ENCODE results near the gene ZNF827. TPM values are rescaled to one million over a fixed set of nuclear protein-coding genes. Genes with fewer than 3 reads are reported as not detected.

Gene ZNF827
- total and polyA plus RNA-seq, 9 of the 15 experiments (the other 6 are each of a cell fraction or from before 2014, with no cell fraction given): 0.07 to 0.40 TPM; not detected in 7

- no TSS peak for BruUV-seq (replicated peaks)
- no peak overlapping the region for H3K9ac ChIP-seq (ENCODE audit: insufficient read depth in 1 of 2, low read depth in 2 of 2, low read length in 2 of 2)
- no peaks in the 10 kb centered on the region for H3K79me2 ChIP-seq (ENCODE audit: control insufficient read depth, insufficient read depth, low read length)
- FAIRE-seq (no peak), DNase-seq (ENCODE audit: extremely low read depth in 1 of 4, low spot score in 3 of 4) (no peak), ATAC-seq (no peak)
- H3K9me3 ChIP-seq (replicated peaks; ENCODE audit: control insufficient read depth, insufficient read depth, low read depth, low read length): no peaks in the 10 kb centered on the region
- no peaks in the 10 kb centered on the region for H3K9me1 ChIP-seq (ENCODE audit: control insufficient read depth, insufficient read depth, low read length)
- POLR2A ChIA-PET: no interaction called here
- H3K4me3 ChIP-seq: no peak overlapping the region
- 0% methylated on average over 11 of the region's 11 CpGs for WGBS (ENCODE audit: insufficient coverage, low coverage, missing lambda C conversion rate)
- H3K27me3 ChIP-seq (ENCODE audit: control insufficient read depth in 2 of 2, insufficient read depth in 2 of 2, low read length in 2 of 2): peaks cover 0 to 9% of the 10 kb centered on the region in 2 experiments; a peak in 1 of 5 replicates
- CTCF ChIA-PET (ENCODE audit: low intra/inter-chr PET ratio): no interaction called here
- no peak overlapping the region for H3K27ac ChIP-seq (ENCODE audit: extremely low read depth, low read depth, low read length)
- no peaks in the 10 kb centered on the region for H4K20me1 ChIP-seq (replicated peaks; ENCODE audit: control insufficient read depth, insufficient read depth, low read length)
- H3K36me3 ChIP-seq (ENCODE audit: control insufficient read depth, insufficient read depth, low read length): no peaks in the 10 kb centered on the region
- in situ Hi-C loops (cut with MboI): no loop called here
- no peaks in the 10 kb centered on the region for H3K4me1 ChIP-seq (replicated peaks in 1 of 2; ENCODE audit: control insufficient read depth in 2 of 2, insufficient read depth in 2 of 2, low read length in 2 of 2)
- no peak overlapping the region for H2AFZ ChIP-seq (ENCODE audit: low read depth, low read length)
- intact Hi-C loops (cut with micrococcal nuclease): no loop called here
- no peak overlapping the region for H3K4me2 ChIP-seq (ENCODE audit: insufficient read depth, low read length)
- TF ChIP-seq ZNF224 (CRISPR knock-in tag; IDR thresholded peaks at IDR 0.05): no peak
- TF ChIP-seq ID3 (CRISPR knock-in tag; IDR thresholded peaks at IDR 0.05): no peak
- TF ChIP-seq ID3 (tag; IDR thresholded peaks at IDR 0.05): no peak
- TF ChIP-seq, protein P1, sequence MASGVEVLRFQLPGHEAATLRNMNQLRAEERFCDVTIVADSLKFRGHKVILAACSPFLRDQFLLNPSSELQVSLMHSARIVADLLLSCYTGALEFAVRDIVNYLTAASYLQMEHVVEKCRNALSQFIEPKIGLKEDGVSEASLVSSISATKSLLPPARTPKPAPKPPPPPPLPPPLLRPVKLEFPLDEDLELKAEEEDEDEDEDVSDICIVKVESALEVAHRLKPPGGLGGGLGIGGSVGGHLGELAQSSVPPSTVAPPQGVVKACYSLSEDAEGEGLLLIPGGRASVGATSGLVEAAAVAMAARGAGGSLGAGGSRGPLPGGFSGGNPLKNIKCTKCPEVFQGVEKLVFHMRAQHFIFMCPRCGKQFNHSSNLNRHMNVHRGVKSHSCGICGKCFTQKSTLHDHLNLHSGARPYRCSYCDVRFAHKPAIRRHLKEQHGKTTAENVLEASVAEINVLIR (CRISPR knock-in tag; IDR thresholded peaks at IDR 0.05): no peak
- TF ChIP-seq, protein P2, sequence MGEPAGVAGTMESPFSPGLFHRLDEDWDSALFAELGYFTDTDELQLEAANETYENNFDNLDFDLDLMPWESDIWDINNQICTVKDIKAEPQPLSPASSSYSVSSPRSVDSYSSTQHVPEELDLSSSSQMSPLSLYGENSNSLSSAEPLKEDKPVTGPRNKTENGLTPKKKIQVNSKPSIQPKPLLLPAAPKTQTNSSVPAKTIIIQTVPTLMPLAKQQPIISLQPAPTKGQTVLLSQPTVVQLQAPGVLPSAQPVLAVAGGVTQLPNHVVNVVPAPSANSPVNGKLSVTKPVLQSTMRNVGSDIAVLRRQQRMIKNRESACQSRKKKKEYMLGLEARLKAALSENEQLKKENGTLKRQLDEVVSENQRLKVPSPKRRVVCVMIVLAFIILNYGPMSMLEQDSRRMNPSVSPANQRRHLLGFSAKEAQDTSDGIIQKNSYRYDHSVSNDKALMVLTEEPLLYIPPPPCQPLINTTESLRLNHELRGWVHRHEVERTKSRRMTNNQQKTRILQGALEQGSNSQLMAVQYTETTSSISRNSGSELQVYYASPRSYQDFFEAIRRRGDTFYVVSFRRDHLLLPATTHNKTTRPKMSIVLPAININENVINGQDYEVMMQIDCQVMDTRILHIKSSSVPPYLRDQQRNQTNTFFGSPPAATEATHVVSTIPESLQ (CRISPR knock-in tag; IDR thresholded peaks at IDR 0.05): no peak
- TF ChIP-seq, protein P3, sequence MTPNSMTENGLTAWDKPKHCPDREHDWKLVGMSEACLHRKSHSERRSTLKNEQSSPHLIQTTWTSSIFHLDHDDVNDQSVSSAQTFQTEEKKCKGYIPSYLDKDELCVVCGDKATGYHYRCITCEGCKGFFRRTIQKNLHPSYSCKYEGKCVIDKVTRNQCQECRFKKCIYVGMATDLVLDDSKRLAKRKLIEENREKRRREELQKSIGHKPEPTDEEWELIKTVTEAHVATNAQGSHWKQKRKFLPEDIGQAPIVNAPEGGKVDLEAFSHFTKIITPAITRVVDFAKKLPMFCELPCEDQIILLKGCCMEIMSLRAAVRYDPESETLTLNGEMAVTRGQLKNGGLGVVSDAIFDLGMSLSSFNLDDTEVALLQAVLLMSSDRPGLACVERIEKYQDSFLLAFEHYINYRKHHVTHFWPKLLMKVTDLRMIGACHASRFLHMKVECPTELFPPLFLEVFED (CRISPR knock-in tag; conservative IDR thresholded peaks at IDR 0.05): no peak
- TF ChIP-seq ZNF134 (CRISPR knock-in tag; conservative IDR thresholded peaks at IDR 0.05): no peak
- no peak for TF ChIP-seq NBN (IDR thresholded peaks at IDR 0.05; ENCODE audit: low read depth)
- no peak for TF ChIP-seq RAD21 (CRISPR knock-in tag; conservative IDR thresholded peaks at IDR 0.05 in 1 of 2, IDR thresholded peaks at IDR 0.05 in 1 of 2)
- no peak for TF ChIP-seq CAMTA2 (CRISPR knock-in tag; conservative IDR thresholded peaks at IDR 0.05)
- no peak for TF ChIP-seq JUND (IDR thresholded peaks at IDR 0.05; ENCODE audit: borderline replicate concordance, low read depth, low read length)
- TF ChIP-seq JUND (tag; IDR thresholded peaks at IDR 0.05; ENCODE audit: borderline replicate concordance, low read depth, low read length): no peak
- no peak for TF ChIP-seq COPS2 (conservative IDR thresholded peaks at IDR 0.05)
- no peak for TF ChIP-seq MCM7 (IDR thresholded peaks at IDR 0.05)
Observed at GRCh38 chr4:145842224-145842887, 96.3 kb downstream of the ZNF827 start.

Data from K562 (cell line).